Myocyte (in vitro differentiated cells): ENCODE measurements around the gene OGFOD1. TPM values are rescaled to one million over a fixed set of nuclear protein-coding genes. Genes with fewer than 3 reads are reported as not detected.
A peak's percentile ranks its signal among the peaks of the same experiment; 100 is the strongest.
"Not testable (repeated sequence)": the region's sequence is repeated elsewhere in the genome, so short reads cannot be mapped to it uniquely, and the experiment has no call there.

ENCODE experiments used
- DNase-seq: peaks from one replicate; pipeline ENCODE4 v3.0.0-alpha.2; 2012; ENCODE audit warnings: low read depth
- total RNA-seq: library from RNA; depleted of rRNA; stranded (reverse); fragments of >200 nt; gene quantifications from 2 replicates; pipeline ENCODE4 v1.2.3, GENCODE V29; 2014

Gene OGFOD1
- total RNA-seq, 1 donor from 2014 or later, result 68.9 TPM

DNA sequence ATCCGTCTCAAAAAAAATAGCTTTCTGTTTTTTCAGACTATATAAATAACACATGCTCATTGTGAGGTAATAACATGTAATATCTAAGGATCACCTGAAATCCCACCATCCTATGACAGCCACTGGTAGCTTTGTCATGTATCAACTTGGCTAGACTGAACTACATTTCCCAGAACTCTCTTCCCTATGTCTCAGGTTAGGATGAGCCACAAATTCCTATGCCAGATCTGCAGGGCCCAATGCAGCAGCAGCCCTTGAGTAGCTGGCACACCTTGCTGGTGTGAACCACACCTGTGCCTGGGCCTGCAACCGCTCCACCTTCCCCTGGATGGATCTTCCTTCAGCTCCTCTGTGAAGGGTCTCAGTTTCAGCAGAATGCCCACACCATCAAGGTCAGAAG is 28.1 kb downstream of the OGFOD1 start:
- DNase-seq, result no peak

GRCh38 chr16:56480776-56481467 is 29.6 kb downstream of the OGFOD1 start:
- no peak for DNase-seq

GRCh38 chr16:56481468-56482122 is 30.2 kb downstream of the OGFOD1 start:
- DNase-seq, result peak; percentile 74

- no peak for DNase-seq
Measured at GRCh38 chr16:56482683-56483236, 31.4 kb downstream of the OGFOD1 start.

- DNase-seq, result no peak
Measured at GRCh38 chr16:56483394-56483793, 32.0 kb downstream of the OGFOD1 start.

GRCh38 chr16:56488035-56488434 is 36.7 kb downstream of the OGFOD1 start:
- no peak for DNase-seq

GRCh38 chr16:56488868-56489267 is 37.5 kb downstream of the OGFOD1 start:
- DNase-seq, result not testable (repeated sequence)

GRCh38 chr16:56491657-56492261 is 40.4 kb downstream of the OGFOD1 start:
- no peak for DNase-seq

GRCh38 chr16:56493126-56493525 is 41.8 kb downstream of the OGFOD1 start:
- DNase-seq, result no peak

DNA sequence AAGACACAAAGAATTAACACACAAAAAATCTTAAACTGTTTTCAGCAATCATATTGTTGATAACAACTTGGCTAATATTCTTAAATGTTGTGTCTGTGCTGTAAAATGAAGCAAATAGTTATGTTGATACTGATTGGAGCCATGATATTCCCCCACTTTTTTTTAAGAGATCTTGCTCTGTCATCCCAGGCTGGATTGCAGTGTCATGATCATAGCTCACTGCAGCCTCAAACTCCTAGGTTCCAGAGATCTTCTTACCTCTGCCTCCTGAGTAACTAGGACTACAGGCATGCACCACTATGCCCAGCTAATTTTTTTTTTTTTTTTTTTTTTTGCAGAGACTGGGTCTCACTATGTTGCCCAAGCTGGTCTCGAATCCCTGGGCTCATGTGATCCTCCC is 42.5 kb downstream of the OGFOD1 start:
- no peak for DNase-seq

GRCh38 chr16:56505181-56505580 is 53.8 kb downstream of the OGFOD1 start:
- no peak for DNase-seq

DNA sequence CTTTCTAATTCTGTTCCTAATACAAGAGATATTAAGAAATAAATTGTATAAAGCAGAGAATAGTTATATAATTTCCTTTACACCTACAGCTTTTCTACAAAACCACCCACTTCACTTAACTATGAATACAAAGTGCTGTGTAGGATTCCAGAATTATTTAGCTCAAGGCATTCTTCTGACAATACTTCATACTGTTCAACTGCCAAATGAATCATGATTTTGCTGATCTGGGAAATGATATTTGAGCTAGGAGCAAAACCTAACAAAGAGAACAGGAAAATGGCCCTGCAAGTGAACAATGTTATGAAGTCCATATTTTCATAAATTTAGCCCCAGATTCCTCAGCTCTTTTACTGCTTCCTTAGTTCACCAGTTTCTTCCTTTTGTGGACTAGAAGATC is 55.6 kb downstream of the OGFOD1 start:
- peak; percentile 44 for DNase-seq

GRCh38 chr16:56510544-56510943 is 59.2 kb downstream of the OGFOD1 start:
- no peak for DNase-seq

GRCh38 chr16:56512025-56512424 is 60.7 kb downstream of the OGFOD1 start:
- no peak for DNase-seq

GRCh38 chr16:56513091-56513490 is 61.7 kb downstream of the OGFOD1 start:
- DNase-seq, result no peak

GRCh38 chr16:56513972-56514371 is 62.6 kb downstream of the OGFOD1 start:
- DNase-seq, result peak; percentile 71

DNA sequence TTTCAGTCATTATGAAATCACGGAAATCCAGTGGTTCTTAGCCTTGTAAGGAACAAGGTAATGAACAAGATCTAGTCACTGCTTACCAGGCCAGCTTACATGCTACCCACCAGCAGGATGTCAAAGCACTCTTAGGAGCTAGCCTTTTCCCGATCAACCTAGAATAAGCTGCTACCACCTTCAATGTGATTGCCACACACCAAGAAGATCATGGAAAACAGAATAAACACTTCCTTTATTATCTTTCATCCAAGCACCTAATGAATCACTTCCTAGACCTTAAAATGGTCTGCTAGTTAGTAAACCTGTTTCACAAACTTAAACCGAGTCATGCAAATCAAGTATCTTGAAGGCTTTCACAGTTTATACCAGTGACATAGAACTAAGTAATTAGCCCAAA is 63.5 kb downstream of the OGFOD1 start:
- DNase-seq, result no peak

GRCh38 chr16:56515665-56516064 is 64.3 kb downstream of the OGFOD1 start:
- DNase-seq, result no peak

GRCh38 chr16:56517206-56517605 is 65.9 kb downstream of the OGFOD1 start:
- no peak for DNase-seq

- DNase-seq, result peak; percentile 4
Measured at GRCh38 chr16:56518425-56518824, 67.1 kb downstream of the OGFOD1 start.

GRCh38 chr16:56519459-56520250 is 68.3 kb downstream of the OGFOD1 start, which contains the start of gene BBS2:
TSS of gene BBS2 (minus strand) at chr16:56520024. CDS start at chr16:56519862, 162 bp downstream.
- peak; percentile 89 for DNase-seq
